Spinal cord (tissue), 10 donors: ENCODE measurements around the gene SLC26A6. TPM values are rescaled to one million over a fixed set of nuclear protein-coding genes. Genes with fewer than 3 reads are reported as not detected.

ENCODE experiments used
- DNase-seq, 6 donors: peaks; one replicate each; pipeline versions ENCODE4 v3.0.0 to v3.0.0-alpha.2; 2013 to 2015; ENCODE audit warnings: low spot score in 6 of 6, low read depth in 4 of 6
- H3K27ac ChIP-seq: one replicate; pipeline ENCODE4 v1.5.1; 2013; ENCODE audit warnings: low read depth, low read length, control low read depth
- H3K27me3 ChIP-seq: one replicate; pipeline ENCODE4 v1.6.1; 2013; ENCODE audit warnings: low read length; ENCODE audit not compliant: control insufficient read depth, insufficient read depth
- H3K36me3 ChIP-seq: one replicate; pipeline ENCODE4 v1.6.1; 2013; ENCODE audit warnings: low read length; ENCODE audit not compliant: control insufficient read depth, insufficient read depth
- H3K4me1 ChIP-seq: one replicate; pipeline ENCODE4 v1.6.1; 2013; ENCODE audit warnings: low read length; ENCODE audit not compliant: control insufficient read depth, insufficient read depth
- H3K4me3 ChIP-seq: one replicate; pipeline ENCODE4 v1.5.1; 2013; ENCODE audit warnings: low read depth, low read length, control low read depth
- H3K9me3 ChIP-seq: one replicate; pipeline ENCODE4 v1.6.1; 2013; ENCODE audit warnings: low read length; ENCODE audit not compliant: control insufficient read depth, insufficient read depth
- WGBS: methylation state at CpG from one replicate; pipeline ENCODE4 v1.1.5; 2013; ENCODE audit warnings: missing lambda C conversion rate; ENCODE audit not compliant: insufficient coverage; 5-methylcytosine and 5-hydroxymethylcytosine counted together
- polyA plus RNA-seq, 2 donors: library from polyadenylated mRNA; unstranded; fragments of 120-200 nt; gene quantifications; one replicate each; pipeline ENCODE4 v1.2.1, GENCODE V29; 2013; ENCODE audit not compliant: insufficient read length in 2 of 2
- total RNA-seq, 2 donors: library from RNA; depleted of rRNA in 1 of 2; stranded (reverse); fragments of 120-200 nt in 1 of 2; fragments of >200 nt in 1 of 2; gene quantifications; one replicate each; pipeline versions ENCODE4 v1.2.3 to v1.2.4, GENCODE V29; 2013 to 2014
- donor health status: healthy.

SLC26A6 gene
- total and polyA plus RNA-seq, 4 donors: 11.7 to 27.5 (median 21.7) TPM

DNA sequence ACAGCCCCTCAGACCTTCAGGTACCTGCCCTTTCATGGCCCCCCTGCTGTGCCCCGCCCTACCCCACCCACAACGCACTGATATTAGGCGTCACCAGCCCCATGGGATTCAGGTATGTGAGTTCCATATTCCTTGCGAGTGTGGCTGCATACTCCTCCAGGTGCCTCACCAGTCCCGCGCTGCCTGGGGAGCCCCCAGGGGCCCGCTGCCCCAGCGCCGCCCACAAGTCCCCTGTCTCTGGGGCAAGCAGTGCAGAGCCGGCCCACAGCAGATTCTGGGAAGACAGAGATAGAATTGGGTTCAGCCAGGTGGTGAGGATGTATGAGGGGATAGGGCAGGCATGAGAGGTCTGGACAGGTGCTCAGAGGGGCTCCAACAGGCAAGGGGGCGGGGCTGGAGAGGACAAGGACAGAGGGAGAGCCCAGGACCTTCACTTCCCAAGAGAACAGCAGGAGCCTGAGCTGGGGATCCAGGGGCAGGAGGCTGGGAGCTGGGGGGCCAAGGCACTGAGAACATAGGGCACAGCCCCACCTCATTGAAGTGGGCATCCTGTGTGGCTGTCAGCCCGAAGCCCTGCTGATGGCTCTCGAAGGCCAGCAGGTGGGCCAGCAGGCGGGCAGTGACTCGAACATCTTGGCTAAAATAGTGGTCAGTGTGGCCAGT is 13.1 kb upstream of the SLC26A6 start:
- Histone ChIP-seq H3K4me3 (no peak overlapping the region), H3K36me3 (peaks cover 93% of the 10 kb centered on the region), H3K4me1 (no peaks in the 10 kb centered on the region), H3K27me3 (no peaks in the 10 kb centered on the region), H3K9me3 (no peaks in the 10 kb centered on the region), H3K27ac (no peak overlapping the region)
- DNase-seq: no peak
- 94% methylated on average over 13 of the region's 15 CpGs for WGBS

- DNase-seq: no peak
- peaks cover 94% of the 10 kb centered on the region for H3K36me3 ChIP-seq
- H3K4me1 ChIP-seq: no peaks in the 10 kb centered on the region
- no peaks in the 10 kb centered on the region for H3K9me3 ChIP-seq
- no peak overlapping the region for H3K27ac ChIP-seq
- no peak overlapping the region for H3K4me3 ChIP-seq
- 81% methylated on average over 7 of the region's 9 CpGs for WGBS
- H3K27me3 ChIP-seq: no peaks in the 10 kb centered on the region
These were observed 12.5 kb upstream of the SLC26A6 start for GRCh38 chr3:48647714-48648113.

DNA sequence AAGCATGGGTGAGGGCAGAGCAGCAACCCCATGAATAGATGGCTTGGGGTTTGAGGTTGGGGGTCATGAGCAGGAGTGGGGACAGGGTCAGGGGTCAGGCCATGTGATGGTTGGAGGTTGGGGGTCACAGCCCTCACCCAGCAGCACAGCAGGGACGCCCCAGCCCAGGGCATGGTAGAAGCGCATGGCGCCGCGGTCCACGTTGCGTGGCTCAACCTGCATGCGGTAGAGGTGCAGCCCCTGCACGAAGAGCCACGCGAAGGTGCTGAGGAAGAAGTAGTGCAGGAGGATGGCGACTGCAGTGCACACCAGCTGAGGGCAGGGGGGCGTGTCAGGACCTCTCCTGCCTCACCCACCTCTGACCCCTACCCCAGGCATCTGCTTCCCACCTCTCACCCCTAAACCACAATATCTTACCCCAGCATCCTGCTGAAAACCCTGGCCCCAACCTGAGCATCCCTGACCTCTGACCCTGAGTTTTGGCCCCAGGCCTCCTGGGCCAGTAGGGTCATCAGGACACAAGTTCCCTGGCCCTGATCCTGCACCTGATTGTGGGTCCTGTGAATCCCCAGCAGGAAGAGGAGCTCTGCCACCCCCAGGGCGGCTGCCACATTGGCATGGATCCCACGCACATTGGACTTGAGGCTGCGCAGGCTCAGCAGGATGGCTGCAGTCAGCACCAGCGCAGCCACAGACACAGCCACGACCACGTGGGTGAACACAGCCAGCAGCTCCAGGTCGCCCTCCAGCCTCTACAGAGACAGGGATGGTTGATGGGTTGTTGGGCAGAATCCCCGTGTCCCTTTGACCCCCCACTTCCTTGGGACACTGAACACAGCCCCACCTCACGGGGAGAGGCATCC is 9.9 kb upstream of the SLC26A6 start:
- Histone ChIP-seq H3K27me3 (no peaks in the 10 kb centered on the region), H3K4me3 (no peak overlapping the region), H3K4me1 (no peaks in the 10 kb centered on the region), H3K36me3 (peaks cover 94% of the 10 kb centered on the region), H3K9me3 (no peaks in the 10 kb centered on the region), H3K27ac (no peak overlapping the region)
- 94% methylated on average over 18 of the region's 22 CpGs for WGBS
- no peak for DNase-seq

DNA sequence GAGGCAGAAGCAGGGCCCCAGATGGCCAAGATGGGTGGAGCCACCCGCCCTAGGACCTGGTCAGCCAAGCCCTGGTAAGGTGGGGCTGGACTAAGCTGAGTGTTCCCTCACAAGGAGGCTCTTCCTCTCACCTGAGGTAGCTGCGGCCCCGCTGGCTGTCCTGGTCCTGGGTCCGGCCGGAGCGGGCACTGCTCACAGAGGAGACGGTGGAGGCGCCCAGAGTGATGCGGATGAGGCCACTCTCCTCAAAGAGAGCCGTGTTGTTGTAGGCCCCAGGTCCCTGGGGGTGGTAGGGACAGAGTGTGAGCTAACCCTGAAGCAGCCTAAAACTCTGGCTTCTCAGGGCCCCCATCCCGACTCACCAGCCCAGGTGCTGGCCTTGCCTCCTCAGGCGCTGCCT is 7.3 kb upstream of the SLC26A6 start:
- no peaks in the 10 kb centered on the region for H3K9me3 ChIP-seq
- no peak overlapping the region for H3K4me3 ChIP-seq
- H3K4me1 ChIP-seq: no peaks in the 10 kb centered on the region
- 95% methylated on average over 12 of the region's 12 CpGs for WGBS
- H3K27me3 ChIP-seq: no peaks in the 10 kb centered on the region
- no peak overlapping the region for H3K27ac ChIP-seq
- peaks cover 94% of the 10 kb centered on the region for H3K36me3 ChIP-seq
- no peak for DNase-seq

GRCh38 chr3:48641396-48641795 is 6.1 kb upstream of the SLC26A6 start:
- Histone ChIP-seq H3K27ac (no peak overlapping the region), H3K4me3 (no peak overlapping the region), H3K27me3 (no peaks in the 10 kb centered on the region), H3K9me3 (no peaks in the 10 kb centered on the region), H3K36me3 (peaks cover 92% of the 10 kb centered on the region), H3K4me1 (peaks cover 4% of the 10 kb centered on the region)
- WGBS: 95% methylated on average over 3 of the region's 3 CpGs
- DNase-seq: no peak

DNA sequence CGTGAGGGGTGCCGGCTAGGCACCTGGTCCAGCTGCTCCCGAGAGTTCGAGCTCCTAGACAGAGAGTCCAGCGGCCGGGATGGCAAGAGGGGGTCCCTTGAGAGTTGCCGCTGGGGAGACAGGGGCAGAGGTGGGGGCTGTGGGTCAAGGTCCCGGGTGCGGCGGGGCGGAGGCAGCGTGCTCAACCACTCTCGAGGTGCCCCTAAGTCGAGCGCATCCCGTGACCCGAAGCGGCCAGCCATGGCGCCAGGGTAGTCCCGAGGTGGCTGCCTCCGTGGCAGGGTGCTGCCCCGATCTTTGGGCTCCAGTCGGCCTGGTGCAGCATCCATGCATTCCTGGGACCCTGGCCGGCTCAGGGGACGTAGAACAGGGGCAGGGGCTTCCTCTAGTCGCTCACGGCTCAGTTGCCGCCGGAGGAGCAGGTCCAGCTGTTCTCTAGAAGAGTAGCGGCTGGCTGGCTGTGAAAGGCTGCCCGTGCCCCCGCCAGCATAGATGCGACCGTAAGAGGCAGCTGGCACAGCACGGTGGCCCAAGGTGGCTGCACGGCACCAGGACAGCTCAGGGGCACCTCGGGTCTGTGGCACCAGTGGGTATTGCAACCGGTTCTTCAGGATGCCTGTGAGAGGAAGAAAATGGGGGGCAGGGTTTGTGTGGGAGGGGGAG is 4.8 kb upstream of the SLC26A6 start:
- 89% methylated on average over 38 of the region's 38 CpGs for WGBS
- peaks cover 79% of the 10 kb centered on the region for H3K36me3 ChIP-seq
- DNase-seq: no peak
- no peak overlapping the region for H3K4me3 ChIP-seq
- H3K27ac ChIP-seq: no peak overlapping the region
- H3K27me3 ChIP-seq: no peaks in the 10 kb centered on the region
- no peaks in the 10 kb centered on the region for H3K9me3 ChIP-seq
- H3K4me1 ChIP-seq: peaks cover 14% of the 10 kb centered on the region

- Histone ChIP-seq H3K4me3 (no peak overlapping the region), H3K4me1 (peaks cover 27% of the 10 kb centered on the region), H3K36me3 (peaks cover 68% of the 10 kb centered on the region), H3K27ac (no peak overlapping the region), H3K9me3 (no peaks in the 10 kb centered on the region), H3K27me3 (no peaks in the 10 kb centered on the region)
- DNase-seq: no peak
- 70% methylated on average over 5 of the region's 6 CpGs for WGBS
These were observed 2.0 kb upstream of the SLC26A6 start for GRCh38 chr3:48637305-48637704.

DNA sequence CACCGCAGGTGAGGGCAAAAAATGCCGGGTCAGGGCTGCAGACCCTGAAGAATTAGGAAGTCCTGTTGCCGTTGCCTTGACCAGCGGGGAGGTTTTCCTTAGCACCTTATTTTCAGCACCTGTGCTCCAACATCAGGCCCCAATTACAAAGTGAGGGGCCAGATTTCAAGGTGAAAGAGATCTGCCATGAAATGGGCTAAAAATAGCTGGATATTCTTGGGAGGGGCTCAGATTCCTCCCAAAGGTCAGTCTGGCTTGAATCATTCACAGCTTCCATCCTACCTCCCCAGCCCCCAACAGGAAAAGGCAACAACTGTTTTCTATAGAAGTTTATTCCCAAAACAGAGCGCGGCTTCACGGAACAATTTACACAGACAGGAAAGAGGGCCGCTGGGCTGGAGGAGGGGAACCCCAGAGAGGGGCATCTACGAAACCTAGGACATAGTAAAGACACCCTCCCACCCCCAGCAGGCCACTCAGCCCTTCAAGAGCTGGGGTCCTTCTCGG is 941 bp upstream of the SLC26A6 start:
- H3K4me3 ChIP-seq: peak overlapping the region; percentile 89
- H3K9me3 ChIP-seq: no peaks in the 10 kb centered on the region
- H3K27ac ChIP-seq: peak overlapping the region; percentile 81
- no peak for DNase-seq
- WGBS: 51% methylated on average over 3 of the region's 10 CpGs
- H3K27me3 ChIP-seq: no peaks in the 10 kb centered on the region
- peaks cover 27% of the 10 kb centered on the region for H3K4me1 ChIP-seq
- H3K36me3 ChIP-seq: peaks cover 68% of the 10 kb centered on the region

GRCh38 chr3:48634661-48635221 is 520 bp downstream of the SLC26A6 start:
- Histone ChIP-seq H3K4me3 (peak overlapping the region; percentile 89), H3K36me3 (peaks cover 68% of the 10 kb centered on the region), H3K27me3 (no peaks in the 10 kb centered on the region), H3K27ac (peak overlapping the region; percentile 71), H3K4me1 (peaks cover 27% of the 10 kb centered on the region), H3K9me3 (no peaks in the 10 kb centered on the region)
- DNase-seq: peak in 4 of 6 donors; percentile 5 to 53 (median 36)
- under 1% methylated on average over 27 of the region's 30 CpGs for WGBS
